Cardiac muscle cell (in vitro differentiated cells and primary cell): Measurements from ENCODE around the gene GRB10. TPM values are rescaled to one million over a fixed set of nuclear protein-coding genes. Genes with fewer than 3 reads are reported as not detected.

Source experiments
- DNase-seq, 2 donors: peaks; one replicate each; pipeline versions ENCODE4 v3.0.0 to v3.0.0-alpha.2; 2010 to 2017; ENCODE audit warnings: low read depth in 1 of 2, low spot score in 1 of 2
- H3K27ac ChIP-seq: fragments of 200-600 bp; sonication (generic); 2 replicates; pipeline ENCODE4 v1.5.1; 2016
- H3K27me3 ChIP-seq: fragments of 200-600 bp; sonication (generic); 2 replicates; pipeline ENCODE4 v1.6.0; 2016; ENCODE audit warnings: control low read depth
- H3K36me3 ChIP-seq: fragments of 200-600 bp; sonication (generic); 2 replicates; pipeline ENCODE4 v1.5.1; 2016; ENCODE audit warnings: control low read depth
- H3K4me1 ChIP-seq: fragments of 200-600 bp; sonication (generic); 2 replicates; pipeline ENCODE4 v1.8.1; 2017; ENCODE audit warnings: low read depth, mild to moderate bottlenecking, mixed run types
- H3K4me3 ChIP-seq: fragments of 200-600 bp; sonication (generic); 2 replicates; pipeline ENCODE4 v1.5.1; 2016; ENCODE audit warnings: mild to moderate bottlenecking
- H3K9me3 ChIP-seq: fragments of 200-600 bp; sonication (generic); 2 replicates; pipeline ENCODE4 v1.5.1; 2017; ENCODE audit warnings: low read depth, mild to moderate bottlenecking, control low read depth
- polyA plus RNA-seq: library from polyadenylated mRNA; unstranded; fragments of >200 nt; fragmentation: Nextera tagmentation; extraction: Ambion mirVana; gene quantifications from 2 replicates; pipeline ENCODE4 v1.2.1, GENCODE V29; 2016
- total RNA-seq: library from RNA; depleted of rRNA; stranded (reverse); fragments of >200 nt; gene quantifications from 2 replicates; pipeline ENCODE4 v1.2.3, GENCODE V29; 2016
- TF ChIP-seq, protein P1 (sequence below): IDR thresholded peaks from 2 replicates; pipeline ENCODE4 v1.5.1; 2012; ENCODE audit warnings: low read depth, mild to moderate bottlenecking, low read length

GRB10 gene
- total and polyA plus RNA-seq, 2 experiments from 2014 or later = 9.9 to 25.3 TPM

GRCh38 chr7:50628434-50629084, 154.1 kb downstream of the GRB10 start:
- Histone ChIP-seq H3K4me3 (no peak overlapping the region), H3K9me3 (no peaks in the 10 kb centered on the region), H3K4me1 (peaks cover 73% of the 10 kb centered on the region), H3K27me3 (no peaks in the 10 kb centered on the region), H3K27ac (peak overlapping the region; percentile 79), H3K36me3 (no peaks in the 10 kb centered on the region)
- TF ChIP-seq, protein P1, sequence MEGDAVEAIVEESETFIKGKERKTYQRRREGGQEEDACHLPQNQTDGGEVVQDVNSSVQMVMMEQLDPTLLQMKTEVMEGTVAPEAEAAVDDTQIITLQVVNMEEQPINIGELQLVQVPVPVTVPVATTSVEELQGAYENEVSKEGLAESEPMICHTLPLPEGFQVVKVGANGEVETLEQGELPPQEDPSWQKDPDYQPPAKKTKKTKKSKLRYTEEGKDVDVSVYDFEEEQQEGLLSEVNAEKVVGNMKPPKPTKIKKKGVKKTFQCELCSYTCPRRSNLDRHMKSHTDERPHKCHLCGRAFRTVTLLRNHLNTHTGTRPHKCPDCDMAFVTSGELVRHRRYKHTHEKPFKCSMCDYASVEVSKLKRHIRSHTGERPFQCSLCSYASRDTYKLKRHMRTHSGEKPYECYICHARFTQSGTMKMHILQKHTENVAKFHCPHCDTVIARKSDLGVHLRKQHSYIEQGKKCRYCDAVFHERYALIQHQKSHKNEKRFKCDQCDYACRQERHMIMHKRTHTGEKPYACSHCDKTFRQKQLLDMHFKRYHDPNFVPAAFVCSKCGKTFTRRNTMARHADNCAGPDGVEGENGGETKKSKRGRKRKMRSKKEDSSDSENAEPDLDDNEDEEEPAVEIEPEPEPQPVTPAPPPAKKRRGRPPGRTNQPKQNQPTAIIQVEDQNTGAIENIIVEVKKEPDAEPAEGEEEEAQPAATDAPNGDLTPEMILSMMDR = no peak
- peak in 1 of 2 donors; percentile 56 for DNase-seq

DNA sequence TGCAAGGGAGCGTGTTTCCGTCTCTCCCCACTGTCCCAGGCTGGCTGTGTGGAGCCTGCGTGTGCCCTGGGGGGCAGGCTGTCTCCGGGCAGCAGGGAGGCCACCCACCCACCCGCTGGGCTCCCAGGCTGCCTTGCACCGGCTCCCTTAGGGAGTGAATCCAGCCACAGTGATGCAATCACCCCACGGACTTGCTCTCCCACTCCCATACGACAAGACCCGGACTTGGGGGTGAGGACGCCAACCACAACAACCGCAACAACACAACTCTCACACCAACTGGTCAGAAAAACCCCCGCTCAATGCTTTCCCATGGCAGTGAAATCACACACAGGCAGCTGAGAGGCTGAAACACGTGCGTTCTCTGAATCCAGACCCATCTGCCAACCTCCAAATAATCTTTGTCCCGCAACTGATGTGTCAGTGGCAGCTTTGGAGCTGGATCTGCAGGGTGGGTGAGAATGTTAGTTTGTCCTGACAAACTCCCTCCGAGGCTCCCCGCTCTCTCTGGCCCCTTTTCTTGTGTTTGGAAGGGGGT, 154.8 kb downstream of the GRB10 start:
- DNase-seq = no peak
- H3K4me1 ChIP-seq = peaks cover 80% of the 10 kb centered on the region
- TF ChIP-seq, protein P1 = no peak
- H3K36me3 ChIP-seq = no peaks in the 10 kb centered on the region
- H3K4me3 ChIP-seq = no peak overlapping the region
- H3K9me3 ChIP-seq = no peaks in the 10 kb centered on the region
- H3K27me3 ChIP-seq = no peaks in the 10 kb centered on the region
- H3K27ac ChIP-seq = peak overlapping the region; percentile 79

- TF ChIP-seq, protein P1 = no peak
- Histone ChIP-seq H3K27me3 (no peaks in the 10 kb centered on the region), H3K4me3 (no peak overlapping the region), H3K9me3 (no peaks in the 10 kb centered on the region), H3K36me3 (no peaks in the 10 kb centered on the region), H3K4me1 (peaks cover 83% of the 10 kb centered on the region), H3K27ac (peak overlapping the region; percentile 17)
- no peak for DNase-seq
Observed at GRCh38 chr7:50626286-50626685, 156.4 kb downstream of the GRB10 start.

DNA sequence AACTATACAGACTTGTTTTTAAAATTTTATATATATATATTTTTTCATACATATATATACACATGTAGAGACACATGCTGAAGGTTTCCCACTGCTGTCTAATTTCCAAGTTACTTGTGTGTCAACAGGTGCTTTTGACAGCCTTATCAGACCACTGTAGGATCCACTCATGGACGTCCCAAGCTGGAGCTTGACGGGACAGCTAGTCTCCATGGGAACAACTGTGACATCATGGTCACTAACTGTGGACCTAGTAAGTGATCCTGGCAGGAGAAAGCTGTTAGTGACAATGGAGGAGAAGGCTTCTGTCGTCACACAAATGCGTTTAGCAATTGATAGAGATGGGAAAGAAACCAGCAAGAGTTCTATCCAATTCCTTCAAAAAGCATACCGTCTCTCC, 157.3 kb downstream of the GRB10 start:
- no peak overlapping the region for H3K4me3 ChIP-seq
- peaks cover 75% of the 10 kb centered on the region for H3K4me1 ChIP-seq
- H3K27ac ChIP-seq = peak overlapping the region; percentile 17
- DNase-seq = peak in 1 of 2 donors; percentile 87
- H3K9me3 ChIP-seq = no peaks in the 10 kb centered on the region
- no peaks in the 10 kb centered on the region for H3K27me3 ChIP-seq
- H3K36me3 ChIP-seq = no peaks in the 10 kb centered on the region
- TF ChIP-seq, protein P1 = no peak

DNA sequence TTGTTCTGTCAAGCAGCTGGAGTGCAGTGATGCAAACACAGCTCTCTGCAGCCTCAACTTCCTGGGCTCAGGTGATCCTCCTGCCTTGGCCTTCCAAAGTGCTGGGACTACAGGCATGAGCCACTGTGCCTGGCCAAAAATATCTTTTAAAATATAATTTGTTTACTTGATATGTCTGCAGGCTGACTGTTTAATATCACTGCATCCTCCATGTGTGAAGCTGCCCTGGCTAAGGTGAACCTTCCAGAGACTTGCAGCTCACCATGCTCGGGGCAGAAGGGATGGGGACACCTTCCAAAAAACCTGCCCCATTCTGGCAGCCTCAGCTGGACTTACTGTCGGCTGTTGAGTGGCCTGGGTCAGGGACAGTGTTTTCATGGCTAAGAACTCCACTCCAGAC, 159.9 kb downstream of the GRB10 start:
- H3K36me3 ChIP-seq = no peaks in the 10 kb centered on the region
- TF ChIP-seq, protein P1 = no peak

More for the DNA sequence above, 159.9 kb downstream of the GRB10 start:
- no peaks in the 10 kb centered on the region for H3K27me3 ChIP-seq
- no peak overlapping the region for H3K4me3 ChIP-seq
- no peaks in the 10 kb centered on the region for H3K9me3 ChIP-seq
- DNase-seq = no peak
- H3K4me1 ChIP-seq = peaks cover 53% of the 10 kb centered on the region
- H3K27ac ChIP-seq = peak overlapping the region; percentile 79
